OCI-LY7 (cell line): Measurements from ENCODE around the gene GDF11. TPM values are rescaled to one million over a fixed set of nuclear protein-coding genes. Genes with fewer than 3 reads are reported as not detected.

Experiments
- BruUV-seq: library from RNA; stranded (reverse); fragments of 400-500 nt; replicated peaks from 2 replicates; lab custom pipeline; 2021; lab: Mats Ljungman, UMichigan
- CTCF ChIA-PET: fragments of 300-600 bp; sonication (Branson Sonifier 250); formaldehyde crosslinking; loops from one replicate; lab custom pipeline; 2022; ENCODE audit warnings: antibody characterized with exemption; ENCODE audit not compliant: unreplicated experiment; lab: Charles Lee
- POLR2A ChIA-PET: fragments of 300-600 bp; sonication (Branson Sonifier 250); formaldehyde crosslinking; loops from one replicate; lab custom pipeline; 2022; ENCODE audit warnings: antibody characterized with exemption; lab: Charles Lee
- DNase-seq: peaks from one replicate; pipeline ENCODE4 v3.0.0-alpha.2; 2015; ENCODE audit warnings: low spot score
- H2AFZ ChIP-seq: fragments of 200-600 bp; sonication (generic), shearing (Covaris generic); 2 replicates; pipeline ENCODE4 v1.6.1; 2014; ENCODE audit warnings: mild to moderate bottlenecking, antibody characterized with exemption, low read length, moderate library complexity
- H3K27ac ChIP-seq: fragments of 200-600 bp; sonication (generic); 2 replicates; pipeline ENCODE4 v1.5.1; 2014; ENCODE audit warnings: mixed run types, low read depth, mild to moderate bottlenecking, moderate library complexity, low read length, inconsistent platforms; ENCODE audit not compliant: poor library complexity, severe bottlenecking
- H3K36me3 ChIP-seq: fragments of 200-600 bp; sonication (generic); 2 replicates; pipeline ENCODE4 v1.6.1; 2014; ENCODE audit warnings: mild to moderate bottlenecking, antibody characterized with exemption, low read length, moderate library complexity, mixed read lengths; ENCODE audit not compliant: insufficient read depth
- H3K4me1 ChIP-seq: fragments of 200-600 bp; sonication (generic); 2 replicates; pipeline ENCODE4 v1.5.1; 2014; ENCODE audit warnings: mild to moderate bottlenecking, low read length; ENCODE audit not compliant: insufficient read depth, poor library complexity, severe bottlenecking
- H3K4me2 ChIP-seq: fragments of 200-600 bp; sonication (generic); 2 replicates; pipeline ENCODE4 v1.6.1; 2014; ENCODE audit warnings: mild to moderate bottlenecking, low read length
- H3K4me3 ChIP-seq: fragments of 200-600 bp; sonication (generic); 2 replicates; pipeline ENCODE4 v1.5.1; 2014; ENCODE audit warnings: mild to moderate bottlenecking, low read depth, low read length; ENCODE audit not compliant: poor library complexity, severe bottlenecking
- H3K79me2 ChIP-seq: fragments of 200-600 bp; sonication (generic); 2 replicates; pipeline ENCODE4 v1.6.1; 2016; ENCODE audit warnings: low read depth, mild to moderate bottlenecking, low read length, moderate library complexity, mixed read lengths; ENCODE audit not compliant: insufficient read depth
- H3K9me2 ChIP-seq: fragments of 200-600 bp; sonication (generic); 2 replicates; pipeline ENCODE4 v1.6.1; 2016; ENCODE audit warnings: mild to moderate bottlenecking, low read length, mixed read lengths; ENCODE audit not compliant: insufficient read depth
- H3K9me3 ChIP-seq: fragments of 200-600 bp; sonication (generic); 2 replicates; pipeline ENCODE4 v1.6.1; 2014; ENCODE audit warnings: mild to moderate bottlenecking, mixed run types, low read length, mixed read lengths
- H4K20me1 ChIP-seq: fragments of 200-600 bp; sonication (generic); 2 replicates; pipeline ENCODE4 v1.6.1; 2014; ENCODE audit warnings: mild to moderate bottlenecking, antibody characterized with exemption, low read length, moderate library complexity, mixed read lengths; ENCODE audit not compliant: insufficient read depth
- EZH2phosphoT487 ChIP-seq: fragments of 200-600 bp; sonication (generic); IDR thresholded peaks from 2 replicates; pipeline ENCODE4 v1.6.1; 2018; ENCODE audit warnings: low read depth, borderline replicate concordance, mild to moderate bottlenecking, mixed run types, antibody characterized with exemption, low read length, moderate library complexity, mixed read lengths
- intact Hi-C: fragments of 100-400 bp; cut with micrococcal nuclease; formaldehyde crosslinking; loops from one replicate; pipeline ENCODE4 v1.10.0; 2022; ENCODE audit not compliant: unreplicated experiment
- total RNA-seq, 2 experiments: library from RNA; depleted of rRNA in 1 of 2; stranded (reverse); fragments of >200 nt in 1 of 2; shearing (Covaris generic) in 1 of 2; gene quantifications; 2 replicates each; pipeline ENCODE4 v1.2.3, GENCODE V29; 2014 to 2022
- TF ChIP-seq, protein P1 (sequence below): fragments of 200-600 bp; sonication (generic); conservative IDR thresholded peaks from 2 replicates; pipeline ENCODE4 v1.5.1; 2014; ENCODE audit warnings: mild to moderate bottlenecking, antibody characterized with exemption, low read length, moderate library complexity, mixed read lengths

Gene GDF11
- total RNA-seq, 2 experiments from 2014 or later, result 5.2 to 19.9 TPM

DNA sequence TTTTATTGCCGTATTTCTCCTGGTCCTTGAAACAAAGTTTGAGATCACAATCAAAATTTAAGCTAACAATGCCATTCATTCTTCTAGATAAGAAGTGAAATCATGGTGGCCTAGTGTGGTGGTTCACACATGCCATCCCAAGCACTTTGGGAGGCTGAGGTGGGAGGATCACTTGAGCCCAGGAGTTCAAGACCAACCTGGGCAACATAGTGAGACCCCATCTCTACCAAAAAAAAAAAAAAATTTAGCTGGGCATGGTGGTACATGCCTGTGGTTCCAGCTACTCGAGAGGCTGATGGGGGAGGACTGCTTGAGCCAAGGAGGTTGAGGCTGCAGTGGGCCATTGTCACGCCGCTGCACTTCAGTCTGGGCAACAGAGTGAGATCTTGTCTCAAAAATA is 24.2 kb downstream of the GDF11 start:
- no peak overlapping the region for H3K4me3 ChIP-seq
- peaks cover 83% of the 10 kb centered on the region for H3K36me3 ChIP-seq
- no peaks in the 10 kb centered on the region for H4K20me1 ChIP-seq
- no peaks in the 10 kb centered on the region for H3K4me1 ChIP-seq
- TF ChIP-seq, protein P1, sequence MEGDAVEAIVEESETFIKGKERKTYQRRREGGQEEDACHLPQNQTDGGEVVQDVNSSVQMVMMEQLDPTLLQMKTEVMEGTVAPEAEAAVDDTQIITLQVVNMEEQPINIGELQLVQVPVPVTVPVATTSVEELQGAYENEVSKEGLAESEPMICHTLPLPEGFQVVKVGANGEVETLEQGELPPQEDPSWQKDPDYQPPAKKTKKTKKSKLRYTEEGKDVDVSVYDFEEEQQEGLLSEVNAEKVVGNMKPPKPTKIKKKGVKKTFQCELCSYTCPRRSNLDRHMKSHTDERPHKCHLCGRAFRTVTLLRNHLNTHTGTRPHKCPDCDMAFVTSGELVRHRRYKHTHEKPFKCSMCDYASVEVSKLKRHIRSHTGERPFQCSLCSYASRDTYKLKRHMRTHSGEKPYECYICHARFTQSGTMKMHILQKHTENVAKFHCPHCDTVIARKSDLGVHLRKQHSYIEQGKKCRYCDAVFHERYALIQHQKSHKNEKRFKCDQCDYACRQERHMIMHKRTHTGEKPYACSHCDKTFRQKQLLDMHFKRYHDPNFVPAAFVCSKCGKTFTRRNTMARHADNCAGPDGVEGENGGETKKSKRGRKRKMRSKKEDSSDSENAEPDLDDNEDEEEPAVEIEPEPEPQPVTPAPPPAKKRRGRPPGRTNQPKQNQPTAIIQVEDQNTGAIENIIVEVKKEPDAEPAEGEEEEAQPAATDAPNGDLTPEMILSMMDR, result no peak
- TF ChIP-seq EZH2phosphoT487, result no peak
- H3K27ac ChIP-seq, result no peak overlapping the region
- DNase-seq, result no peak
- intact Hi-C loops, result no loop called here
- H3K4me2 ChIP-seq, result no peak overlapping the region
- H3K9me2 ChIP-seq, result no peaks in the 10 kb centered on the region
- no peaks in the 10 kb centered on the region for H3K9me3 ChIP-seq
- POLR2A ChIA-PET, result interaction anchor here (0.7 to 0.9 kb wide), 3 partner anchors 10 to 405 kb away, joined by 3 to 5 read pairs (median 4); no protein-coding TSS in a partner anchor
- no TSS peak for BruUV-seq
- CTCF ChIA-PET, result no interaction called here
- no peak overlapping the region for H2AFZ ChIP-seq
- no peaks in the 10 kb centered on the region for H3K79me2 ChIP-seq

DNA sequence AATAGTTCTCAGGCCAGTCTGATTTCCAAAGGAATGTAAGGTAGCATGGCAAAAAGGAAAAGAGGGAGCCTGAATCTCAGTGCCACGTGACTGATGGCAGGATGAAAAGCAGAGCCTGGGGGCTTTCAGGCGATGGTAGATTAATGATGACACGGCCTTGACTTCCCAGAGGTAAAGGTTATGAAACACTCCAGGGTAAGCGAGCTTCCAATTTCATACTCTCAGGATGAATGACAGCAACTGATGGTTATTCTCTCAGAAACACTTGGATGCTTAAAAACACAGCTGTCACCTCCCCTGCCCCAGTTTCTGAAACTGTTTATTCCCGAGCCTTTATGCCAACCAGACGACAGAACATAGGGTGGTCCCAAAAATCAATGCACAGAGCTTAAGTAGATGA is 28.8 kb downstream of the GDF11 start:
- no TSS peak for BruUV-seq
- Histone ChIP-seq H3K27ac (no peak overlapping the region), H4K20me1 (no peaks in the 10 kb centered on the region), H3K9me3 (no peaks in the 10 kb centered on the region), H2AFZ (no peak overlapping the region), H3K79me2 (no peaks in the 10 kb centered on the region), H3K4me2 (no peak overlapping the region), H3K4me1 (no peaks in the 10 kb centered on the region), H3K4me3 (no peak overlapping the region), H3K36me3 (peaks cover 87% of the 10 kb centered on the region), H3K9me2 (no peaks in the 10 kb centered on the region)
- ChIA-PET CTCF (no interaction called here), POLR2A (interaction anchor here (0.6 to 1.7 kb wide), 3 partner anchors 17 to 44 kb away, joined by 3 read pairs; no protein-coding TSS in a partner anchor)
- TF ChIP-seq, protein P1, result no peak
- TF ChIP-seq EZH2phosphoT487, result no peak
- intact Hi-C loops, result no loop called here
- DNase-seq, result no peak

DNA sequence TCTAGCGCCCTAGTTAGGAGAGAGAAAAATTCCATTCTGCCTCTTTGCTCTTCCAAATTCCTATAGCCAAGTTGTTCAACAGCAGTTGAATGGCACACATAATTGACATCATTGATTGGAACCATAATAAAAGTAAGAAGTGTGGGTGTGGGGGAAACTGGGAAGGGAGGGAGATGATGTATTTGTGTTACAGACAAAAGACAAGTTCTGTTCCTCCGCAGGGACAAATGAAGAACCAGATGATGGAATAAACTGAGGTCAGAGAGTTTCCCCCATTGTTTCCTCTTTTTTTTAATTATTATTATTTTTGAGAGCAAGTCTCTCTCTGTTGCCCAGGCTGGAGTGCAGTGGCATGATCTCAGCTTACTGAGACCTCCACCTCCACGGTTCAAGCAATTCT is 34.9 kb downstream of the GDF11 start:
- no peaks in the 10 kb centered on the region for H3K4me1 ChIP-seq
- H4K20me1 ChIP-seq, result no peaks in the 10 kb centered on the region
- H3K9me2 ChIP-seq, result no peaks in the 10 kb centered on the region
- H2AFZ ChIP-seq, result no peak overlapping the region
- H3K79me2 ChIP-seq, result no peaks in the 10 kb centered on the region
- no peak overlapping the region for H3K27ac ChIP-seq
- peaks cover 95% of the 10 kb centered on the region for H3K36me3 ChIP-seq
- H3K4me2 ChIP-seq, result no peak overlapping the region
- no peak for DNase-seq
- H3K9me3 ChIP-seq, result no peaks in the 10 kb centered on the region
- no peak overlapping the region for H3K4me3 ChIP-seq
- ChIA-PET CTCF (no interaction called here), POLR2A (interaction anchor here (1.5 kb wide), 1 partner anchor 20 kb away, joined by 5 read pairs; no protein-coding TSS in a partner anchor)
- intact Hi-C loops, result no loop called here
- BruUV-seq, result no TSS peak
- TF ChIP-seq, protein P1, result no peak
- no peak for TF ChIP-seq EZH2phosphoT487
